Measurements from ENCODE around the gene ELAVL2. TPM values are rescaled to one million over a fixed set of nuclear protein-coding genes. Genes with fewer than 3 reads are reported as not detected.
A peak's percentile ranks its signal among the peaks of the same experiment; 100 is the strongest.

ELAVL2 gene
- total RNA-seq, 1 experiment from 2014 or later, result 35.9 TPM

DNA sequence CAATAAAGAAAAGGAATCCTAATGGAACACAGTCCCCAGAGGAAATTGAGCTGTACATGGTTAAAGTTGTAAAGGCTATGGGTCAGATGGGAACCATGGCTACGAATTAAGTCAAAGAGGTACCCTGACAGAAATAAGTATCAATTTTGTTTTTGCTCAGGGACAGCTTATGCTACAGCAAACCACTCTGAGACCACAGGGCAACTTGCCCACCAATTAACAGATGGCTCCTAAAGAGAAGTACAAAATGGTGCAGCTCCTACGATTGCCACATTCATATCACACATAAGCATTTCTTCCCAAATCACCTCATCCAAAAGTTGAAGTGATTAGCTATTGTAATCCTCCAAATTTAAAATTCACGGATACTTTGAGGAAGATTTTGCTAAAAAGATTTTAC is 83.0 kb downstream of the ELAVL2 start:
- H3K36me3 Mint-ChIP-seq, result peaks cover 6% of the 10 kb centered on the region; the same call in 1 of the 2 replicates
- POLR2A ChIA-PET, result no interaction called here

DNA sequence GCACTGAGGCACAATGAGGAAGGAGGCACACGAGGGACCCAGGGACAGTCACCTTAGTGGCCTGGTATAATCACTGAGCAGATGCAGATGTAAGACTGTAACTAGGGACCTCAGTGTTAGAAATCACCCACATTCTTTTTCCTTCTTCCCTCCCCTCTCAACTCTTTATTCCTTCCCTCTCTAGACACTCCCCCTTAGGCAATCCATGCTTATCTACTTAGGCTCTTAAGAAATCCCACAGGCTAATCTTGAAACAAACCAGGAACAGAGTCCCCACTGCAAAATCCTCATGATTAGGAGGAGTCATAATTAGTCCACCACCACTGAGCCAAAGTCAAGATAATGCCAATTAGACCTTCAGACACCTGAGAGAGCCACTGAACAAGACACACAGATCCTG is 84.7 kb downstream of the ELAVL2 start:
- Mint-ChIP-seq H3K27ac (peak overlapping the region; percentile 94), H3K36me3 (peaks cover 6% of the 10 kb centered on the region; the same call in 1 of the 2 replicates), H3K4me1 (peaks cover 93% of the 10 kb centered on the region), H3K9me3 (no peaks in the 10 kb centered on the region), H3K4me3 (peak overlapping the region; percentile 61), H3K27me3 (ENCODE audit: low read depth) (no peaks in the 10 kb centered on the region)
- ATAC-seq, result peak; percentile 63
- POLR2A ChIA-PET, result no interaction called here
- CTCF ChIA-PET, result no interaction called here
- TF ChIP-seq, protein P1, sequence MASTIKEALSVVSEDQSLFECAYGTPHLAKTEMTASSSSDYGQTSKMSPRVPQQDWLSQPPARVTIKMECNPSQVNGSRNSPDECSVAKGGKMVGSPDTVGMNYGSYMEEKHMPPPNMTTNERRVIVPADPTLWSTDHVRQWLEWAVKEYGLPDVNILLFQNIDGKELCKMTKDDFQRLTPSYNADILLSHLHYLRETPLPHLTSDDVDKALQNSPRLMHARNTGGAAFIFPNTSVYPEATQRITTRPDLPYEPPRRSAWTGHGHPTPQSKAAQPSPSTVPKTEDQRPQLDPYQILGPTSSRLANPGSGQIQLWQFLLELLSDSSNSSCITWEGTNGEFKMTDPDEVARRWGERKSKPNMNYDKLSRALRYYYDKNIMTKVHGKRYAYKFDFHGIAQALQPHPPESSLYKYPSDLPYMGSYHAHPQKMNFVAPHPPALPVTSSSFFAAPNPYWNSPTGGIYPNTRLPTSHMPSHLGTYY (CRISPR knock-in tag; IDR thresholded peaks at IDR 0.05), result no peak
- TF ChIP-seq ZNF423 (CRISPR knock-in tag; IDR thresholded peaks at IDR 0.05) (no peak), GABPB1 (CRISPR knock-in tag; IDR thresholded peaks at IDR 0.05) (no peak), ZNF263 (CRISPR knock-in tag; IDR thresholded peaks at IDR 0.05; ENCODE audit: low read depth) (no peak), RELA (CRISPR knock-in tag; IDR thresholded peaks at IDR 0.05; ENCODE audit: borderline replicate concordance) (no peak), ZSCAN18 (CRISPR knock-in tag; IDR thresholded peaks at IDR 0.05) (no peak), NR3C1 (CRISPR knock-in tag; conservative IDR thresholded peaks at IDR 0.05; ENCODE audit: low read depth) (no peak), NR1H2 (CRISPR knock-in tag; IDR thresholded peaks at IDR 0.05) (no peak), ZNF396 (CRISPR knock-in tag; IDR thresholded peaks at IDR 0.05; ENCODE audit: borderline replicate concordance) (no peak)
- TF ChIP-seq, protein P2, sequence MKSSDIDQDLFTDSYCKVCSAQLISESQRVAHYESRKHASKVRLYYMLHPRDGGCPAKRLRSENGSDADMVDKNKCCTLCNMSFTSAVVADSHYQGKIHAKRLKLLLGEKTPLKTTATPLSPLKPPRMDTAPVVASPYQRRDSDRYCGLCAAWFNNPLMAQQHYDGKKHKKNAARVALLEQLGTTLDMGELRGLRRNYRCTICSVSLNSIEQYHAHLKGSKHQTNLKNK (CRISPR knock-in tag; IDR thresholded peaks at IDR 0.05), result no peak
- DNase-seq (ENCODE audit: low spot score), result no peak

More for the DNA sequence above, 83.0 kb downstream of the ELAVL2 start:
- DNase-seq (ENCODE audit: low spot score), result no peak
- Mint-ChIP-seq H3K4me1 (peaks cover 92% of the 10 kb centered on the region), H3K27ac (no peak overlapping the region), H3K27me3 (ENCODE audit: low read depth) (no peaks in the 10 kb centered on the region), H3K9me3 (no peaks in the 10 kb centered on the region), H3K4me3 (no peak overlapping the region)
- CTCF ChIA-PET, result no interaction called here
- TF ChIP-seq E2F1 (CRISPR knock-in tag; IDR thresholded peaks at IDR 0.05), result no peak
- TF ChIP-seq ZNF232 (CRISPR knock-in tag; IDR thresholded peaks at IDR 0.05), result no peak
- no peak for TF ChIP-seq STAT6 (CRISPR knock-in tag; conservative IDR thresholded peaks at IDR 0.05; ENCODE audit: low read depth)
- TF ChIP-seq, protein P3, sequence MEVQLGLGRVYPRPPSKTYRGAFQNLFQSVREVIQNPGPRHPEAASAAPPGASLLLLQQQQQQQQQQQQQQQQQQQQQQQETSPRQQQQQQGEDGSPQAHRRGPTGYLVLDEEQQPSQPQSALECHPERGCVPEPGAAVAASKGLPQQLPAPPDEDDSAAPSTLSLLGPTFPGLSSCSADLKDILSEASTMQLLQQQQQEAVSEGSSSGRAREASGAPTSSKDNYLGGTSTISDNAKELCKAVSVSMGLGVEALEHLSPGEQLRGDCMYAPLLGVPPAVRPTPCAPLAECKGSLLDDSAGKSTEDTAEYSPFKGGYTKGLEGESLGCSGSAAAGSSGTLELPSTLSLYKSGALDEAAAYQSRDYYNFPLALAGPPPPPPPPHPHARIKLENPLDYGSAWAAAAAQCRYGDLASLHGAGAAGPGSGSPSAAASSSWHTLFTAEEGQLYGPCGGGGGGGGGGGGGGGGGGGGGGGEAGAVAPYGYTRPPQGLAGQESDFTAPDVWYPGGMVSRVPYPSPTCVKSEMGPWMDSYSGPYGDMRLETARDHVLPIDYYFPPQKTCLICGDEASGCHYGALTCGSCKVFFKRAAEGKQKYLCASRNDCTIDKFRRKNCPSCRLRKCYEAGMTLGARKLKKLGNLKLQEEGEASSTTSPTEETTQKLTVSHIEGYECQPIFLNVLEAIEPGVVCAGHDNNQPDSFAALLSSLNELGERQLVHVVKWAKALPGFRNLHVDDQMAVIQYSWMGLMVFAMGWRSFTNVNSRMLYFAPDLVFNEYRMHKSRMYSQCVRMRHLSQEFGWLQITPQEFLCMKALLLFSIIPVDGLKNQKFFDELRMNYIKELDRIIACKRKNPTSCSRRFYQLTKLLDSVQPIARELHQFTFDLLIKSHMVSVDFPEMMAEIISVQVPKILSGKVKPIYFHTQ (CRISPR knock-in tag; IDR thresholded peaks at IDR 0.05), result no peak
- TF ChIP-seq SP1 (CRISPR knock-in tag; conservative IDR thresholded peaks at IDR 0.05), result no peak
- no peak for ATAC-seq
